ENCODE measurements around the gene HIBCH. TPM values are rescaled to one million over a fixed set of nuclear protein-coding genes. Genes with fewer than 3 reads are reported as not detected.

Gene HIBCH
- total and polyA plus RNA-seq, 7 donors: 17.3 to 39.0 (median 22.3) TPM

GRCh38 chr2:190267302-190267701, 52.3 kb downstream of the HIBCH start:
- 84 to 95% (median 85%) methylated on average over 4 of the region's 4 CpGs for WGBS, 3 donors
- H3K9me3 ChIP-seq: peaks cover 5% of the 10 kb centered on the region

GRCh38 chr2:190266314-190266713, 53.3 kb downstream of the HIBCH start:
- DNase-seq (no peak), ATAC-seq (no peak)
- no peaks in the 10 kb centered on the region for H3K27me3 ChIP-seq (ENCODE audit: insufficient read depth in 3 of 3, low read length in 2 of 3)
- TF ChIP-seq, protein P1, sequence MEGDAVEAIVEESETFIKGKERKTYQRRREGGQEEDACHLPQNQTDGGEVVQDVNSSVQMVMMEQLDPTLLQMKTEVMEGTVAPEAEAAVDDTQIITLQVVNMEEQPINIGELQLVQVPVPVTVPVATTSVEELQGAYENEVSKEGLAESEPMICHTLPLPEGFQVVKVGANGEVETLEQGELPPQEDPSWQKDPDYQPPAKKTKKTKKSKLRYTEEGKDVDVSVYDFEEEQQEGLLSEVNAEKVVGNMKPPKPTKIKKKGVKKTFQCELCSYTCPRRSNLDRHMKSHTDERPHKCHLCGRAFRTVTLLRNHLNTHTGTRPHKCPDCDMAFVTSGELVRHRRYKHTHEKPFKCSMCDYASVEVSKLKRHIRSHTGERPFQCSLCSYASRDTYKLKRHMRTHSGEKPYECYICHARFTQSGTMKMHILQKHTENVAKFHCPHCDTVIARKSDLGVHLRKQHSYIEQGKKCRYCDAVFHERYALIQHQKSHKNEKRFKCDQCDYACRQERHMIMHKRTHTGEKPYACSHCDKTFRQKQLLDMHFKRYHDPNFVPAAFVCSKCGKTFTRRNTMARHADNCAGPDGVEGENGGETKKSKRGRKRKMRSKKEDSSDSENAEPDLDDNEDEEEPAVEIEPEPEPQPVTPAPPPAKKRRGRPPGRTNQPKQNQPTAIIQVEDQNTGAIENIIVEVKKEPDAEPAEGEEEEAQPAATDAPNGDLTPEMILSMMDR (IDR thresholded peaks at IDR 0.05): no peak
- intact Hi-C loops (cut with DNase I): no loop called here
- H3K36me3 ChIP-seq (ENCODE audit: insufficient read depth in 1 of 2, low read depth in 1 of 2): no peaks in the 10 kb centered on the region
- H3K4me3 ChIP-seq: no peak overlapping the region
- peaks cover 5% of the 10 kb centered on the region for H3K9me3 ChIP-seq
- no peak overlapping the region for H3K27ac ChIP-seq
- peaks cover 5% of the 10 kb centered on the region for H3K4me1 ChIP-seq
- WGBS, 3 donors: 83 to 99% (median 91%) methylated on average over 9 of the region's 9 CpGs

More at GRCh38 chr2:190267302-190267701, 52.3 kb downstream of the HIBCH start:
- intact Hi-C loops (cut with DNase I): no loop called here
- H3K36me3 ChIP-seq (ENCODE audit: insufficient read depth in 1 of 2, low read depth in 1 of 2): no peaks in the 10 kb centered on the region
- H3K4me1 ChIP-seq: no peaks in the 10 kb centered on the region
- no peak overlapping the region for H3K27ac ChIP-seq
- ATAC-seq (no peak), DNase-seq (no peak)
- H3K27me3 ChIP-seq (ENCODE audit: insufficient read depth in 3 of 3, low read length in 2 of 3): no peaks in the 10 kb centered on the region
- TF ChIP-seq, protein P1 (IDR thresholded peaks at IDR 0.05): no peak
- H3K4me3 ChIP-seq: no peak overlapping the region

GRCh38 chr2:190261851-190262250, 57.8 kb downstream of the HIBCH start:
- Histone ChIP-seq H3K4me3 (no peak overlapping the region), H3K4me1 (peaks cover 10% of the 10 kb centered on the region), H3K9me3 (peaks cover 5% of the 10 kb centered on the region), H3K36me3 (ENCODE audit: insufficient read depth in 1 of 2, low read depth in 1 of 2) (peaks cover 0 to 27% of the 10 kb centered on the region in 2 donors), H3K27me3 (ENCODE audit: insufficient read depth in 3 of 3, low read length in 2 of 3) (no peaks in the 10 kb centered on the region), H3K27ac (peak overlapping the region; percentile 60)
- TF ChIP-seq, protein P1 (IDR thresholded peaks at IDR 0.05): no peak
- intact Hi-C loops (cut with DNase I): no loop called here
- 13 to 45% (median 22%) methylated on average over 2 of the region's 2 CpGs for WGBS, 3 donors
- no peak for DNase-seq
- ATAC-seq: peak; percentile 64 to 87 (median 69)

GRCh38 chr2:190256087-190256486, 63.5 kb downstream of the HIBCH start:
- no peak for ATAC-seq
- Histone ChIP-seq H3K4me3 (no peak overlapping the region), H3K4me1 (peaks cover 3% of the 10 kb centered on the region), H3K27ac (no peak overlapping the region), H3K9me3 (no peaks in the 10 kb centered on the region), H3K36me3 (ENCODE audit: insufficient read depth in 1 of 2, low read depth in 1 of 2) (peaks cover 0 to 43% of the 10 kb centered on the region in 2 donors), H3K27me3 (ENCODE audit: insufficient read depth in 3 of 3, low read length in 2 of 3) (no peaks in the 10 kb centered on the region)
- intact Hi-C loops (cut with DNase I): no loop called here
- no peak for DNase-seq
- WGBS, 3 donors: 97 to 100% (median 99%) methylated on average over 3 of the region's 3 CpGs
- TF ChIP-seq, protein P1 (IDR thresholded peaks at IDR 0.05): no peak

DNA sequence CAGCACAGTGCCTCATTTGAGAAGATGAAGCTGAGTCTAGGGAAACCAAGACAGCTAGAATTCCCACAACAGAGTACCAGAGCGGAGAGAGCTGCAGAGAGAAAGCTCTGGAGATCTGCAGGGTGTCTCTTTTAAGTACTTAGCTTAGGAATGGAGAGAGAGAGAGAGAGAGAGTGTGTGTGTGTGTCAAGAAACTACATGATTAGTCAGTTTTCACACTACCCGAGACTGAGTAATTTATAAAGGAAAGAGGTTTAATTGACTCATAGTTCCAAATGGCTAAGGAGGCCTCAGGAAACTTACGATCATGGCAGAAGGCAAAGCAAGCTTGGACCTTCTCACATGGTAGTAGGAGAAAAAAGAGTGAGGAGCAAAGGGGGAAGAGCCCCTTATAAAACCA, 64.0 kb downstream of the HIBCH start:
- Histone ChIP-seq H3K9me3 (no peaks in the 10 kb centered on the region), H3K4me1 (no peaks in the 10 kb centered on the region), H3K4me3 (no peak overlapping the region), H3K27ac (no peak overlapping the region), H3K36me3 (ENCODE audit: insufficient read depth in 1 of 2, low read depth in 1 of 2) (peaks cover 0 to 47% of the 10 kb centered on the region in 2 donors), H3K27me3 (ENCODE audit: insufficient read depth in 3 of 3, low read length in 2 of 3) (no peaks in the 10 kb centered on the region)
- DNase-seq: no peak
- no peak for ATAC-seq
- WGBS, 3 donors: 96 to 98% (median 96%) methylated on average over 3 of the region's 3 CpGs
- intact Hi-C loops (cut with DNase I): no loop called here
- TF ChIP-seq, protein P1 (IDR thresholded peaks at IDR 0.05): no peak
